Measurements from ENCODE around the gene TDRD15.
A peak's percentile ranks its signal among the peaks of the same experiment; 100 is the strongest.
"Not testable (repeated sequence)": the region's sequence is repeated elsewhere in the genome, so short reads cannot be mapped to it uniquely, and the experiment has no call there.

TDRD15 gene

GRCh38 chr2:21123473-21124393 lies at the start of gene TDRD15:
TSS of gene TDRD15 (plus strand) at chr2:21123968. CDS start at chr2:21137468, 13,500 bp downstream.
- no peak for DNase-seq

GRCh38 chr2:21078296-21078695 lies 45.5 kb upstream of the TDRD15 start:
- DNase-seq, result no peak

- DNase-seq, result no peak
Observed at GRCh38 chr2:21083482-21083881, 40.3 kb upstream of the TDRD15 start.

- no peak for DNase-seq
Observed at GRCh38 chr2:21084401-21084800, 39.4 kb upstream of the TDRD15 start.

- no peak for DNase-seq
Observed at GRCh38 chr2:21092308-21092869, 31.4 kb upstream of the TDRD15 start.

GRCh38 chr2:21095178-21095577 lies 28.6 kb upstream of the TDRD15 start:
- no peak for DNase-seq

- DNase-seq, result no peak
Observed at GRCh38 chr2:21095714-21096113, 28.1 kb upstream of the TDRD15 start.

GRCh38 chr2:21096458-21096857 lies 27.3 kb upstream of the TDRD15 start:
- DNase-seq, result no peak

- DNase-seq, result no peak
Observed at GRCh38 chr2:21097331-21097730, 26.4 kb upstream of the TDRD15 start.

GRCh38 chr2:21098294-21098693 lies 25.5 kb upstream of the TDRD15 start:
- DNase-seq, result no peak

- no peak for DNase-seq
Observed at GRCh38 chr2:21099281-21099907, 24.4 kb upstream of the TDRD15 start.

- not testable (repeated sequence) for DNase-seq
Observed at GRCh38 chr2:21101514-21102155, 22.1 kb upstream of the TDRD15 start.

GRCh38 chr2:21102356-21102755 lies 21.4 kb upstream of the TDRD15 start:
- DNase-seq, result no peak

GRCh38 chr2:21103274-21103891 lies 20.4 kb upstream of the TDRD15 start:
- no peak for DNase-seq

GRCh38 chr2:21104030-21104660 lies 19.6 kb upstream of the TDRD15 start:
- no peak for DNase-seq

- no peak for DNase-seq
Observed at GRCh38 chr2:21111012-21111411, 12.8 kb upstream of the TDRD15 start.

- DNase-seq, result no peak
Observed at GRCh38 chr2:21117688-21118087, 6.1 kb upstream of the TDRD15 start.

- DNase-seq, result peak; percentile 12
Observed at GRCh38 chr2:21118302-21118920, 5.4 kb upstream of the TDRD15 start.

GRCh38 chr2:21131861-21132260 lies 8.1 kb downstream of the TDRD15 start:
- no peak for DNase-seq

GRCh38 chr2:21135585-21135984 lies 11.8 kb downstream of the TDRD15 start:
- no peak for DNase-seq

- no peak for DNase-seq
Observed at GRCh38 chr2:21142149-21142548, 18.4 kb downstream of the TDRD15 start.

GRCh38 chr2:21146638-21147037 lies 22.9 kb downstream of the TDRD15 start:
- no peak for DNase-seq
